Mononuclear cell (primary cell): ENCODE measurements around the gene IRX3. TPM values are rescaled to one million over a fixed set of nuclear protein-coding genes. Genes with fewer than 3 reads are reported as not detected.

ENCODE experiments used
- H3K27me3 ChIP-seq: 2 replicates; pipeline ENCODE4 v1.6.0; 2011; ENCODE audit warnings: low read length, control low read depth; ENCODE audit not compliant: insufficient read depth
- H3K4me1 ChIP-seq: 2 replicates; pipeline ENCODE4 v1.5.1; 2011; ENCODE audit warnings: mild to moderate bottlenecking, low read length, control low read depth; ENCODE audit not compliant: insufficient read depth
- H3K4me3 ChIP-seq: 2 replicates; pipeline ENCODE4 v1.5.1; 2011; ENCODE audit warnings: mild to moderate bottlenecking, low read length, moderate library complexity
- H3K9me3 ChIP-seq: 2 replicates; pipeline ENCODE4 v1.5.1; 2011; ENCODE audit warnings: low read depth, mild to moderate bottlenecking, control low read depth, low read length
- total RNA-seq: library from RNA; depleted of rRNA; stranded (reverse); fragments of >200 nt; gene quantifications from one replicate; pipeline ENCODE4 v1.2.3, GENCODE V29; 2012

The IRX3 gene
- total RNA-seq: 1.2 TPM

DNA sequence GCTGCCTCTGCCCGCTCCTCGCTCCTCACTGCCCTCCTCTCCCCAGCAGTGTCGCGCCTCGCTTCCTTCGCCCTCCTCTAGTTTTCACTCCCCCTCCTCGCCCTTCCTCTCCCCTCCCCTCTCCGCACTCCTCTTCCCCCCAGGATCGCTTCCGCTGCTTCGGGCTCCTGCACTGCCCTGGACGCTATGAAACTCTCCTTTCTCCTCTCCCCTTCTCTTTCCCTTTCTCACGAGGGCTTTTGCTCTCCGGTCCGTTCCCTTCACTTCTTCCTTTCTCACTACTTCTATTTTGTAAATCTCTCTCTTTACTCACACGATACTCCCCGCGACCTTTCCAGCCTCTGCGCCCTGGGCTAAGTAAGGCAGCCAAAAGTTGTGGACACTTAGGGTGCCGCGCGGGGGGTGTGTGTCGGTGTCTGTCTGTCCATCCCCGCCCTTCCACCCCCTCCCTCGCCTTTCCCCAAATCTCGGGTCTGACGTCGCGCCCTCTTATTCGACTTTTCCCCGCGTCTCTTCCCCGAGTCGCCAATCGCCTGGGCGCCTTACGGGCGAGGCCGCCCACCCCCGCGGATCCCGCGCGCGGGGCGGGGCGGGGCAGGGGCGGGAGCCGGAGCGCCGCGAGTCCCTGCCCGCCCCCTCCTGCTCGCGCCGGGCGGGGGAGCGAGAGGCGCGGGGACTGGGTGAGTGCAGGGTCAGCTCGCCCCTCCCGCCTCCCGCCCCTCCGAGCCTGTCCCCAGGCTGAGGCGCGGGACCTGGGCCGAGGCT lies at the start of gene IRX3:
TSS of gene IRX3 (minus strand) at position 422 of the 765 bp plus-strand sequence. CDS start 737 bp downstream, outside the sequence.
- Histone ChIP-seq H3K27me3 (peaks cover 77% of the 10 kb centered on the region), H3K4me3 (no peak within 1 kb of the TSS), H3K9me3 (no peaks in the 10 kb centered on the region), H3K4me1 (no peaks in the 10 kb centered on the region)

DNA sequence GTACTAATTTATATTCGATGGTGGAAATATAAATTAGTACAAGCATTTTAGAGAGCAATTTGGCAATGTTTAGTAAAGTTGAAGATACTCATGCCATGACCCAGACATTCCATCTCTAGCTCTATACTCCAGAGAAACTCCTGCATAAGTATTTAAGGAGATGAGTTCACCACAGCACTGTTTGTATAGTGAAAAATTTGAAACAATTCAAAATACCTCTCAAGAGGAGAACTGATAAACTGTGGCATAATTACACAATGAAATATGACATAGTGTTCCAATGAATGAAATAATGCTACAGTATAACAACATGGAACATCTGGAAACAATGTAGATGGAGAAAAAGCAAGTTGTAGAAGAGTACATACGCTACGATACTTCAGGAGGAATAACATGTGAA lies 48.6 kb upstream of the IRX3 start:
- Histone ChIP-seq H3K9me3 (no peaks in the 10 kb centered on the region), H3K27me3 (peaks cover 3% of the 10 kb centered on the region), H3K4me1 (no peaks in the 10 kb centered on the region), H3K4me3 (no peak overlapping the region)

DNA sequence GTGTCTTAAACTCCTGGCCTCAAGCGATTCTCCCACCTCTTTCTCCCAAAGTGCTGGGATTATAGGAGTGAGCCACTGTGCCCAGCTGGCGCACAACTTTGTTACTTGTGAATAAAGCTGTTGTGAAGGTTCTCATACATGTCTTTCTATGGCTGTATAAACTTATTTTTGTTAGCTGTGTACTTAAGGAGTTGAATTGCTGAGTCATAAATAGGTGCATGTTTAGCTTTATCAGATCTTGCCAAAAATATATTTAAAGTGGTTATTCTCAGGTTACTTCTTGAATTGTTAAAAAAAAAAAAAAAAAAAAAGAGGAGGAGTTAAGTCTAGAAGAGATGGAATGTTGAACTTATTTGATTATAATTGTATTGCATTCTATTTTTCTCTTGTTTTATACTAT lies 47.6 kb upstream of the IRX3 start:
- H3K4me1 ChIP-seq: no peaks in the 10 kb centered on the region
- H3K9me3 ChIP-seq: no peaks in the 10 kb centered on the region
- H3K4me3 ChIP-seq: no peak overlapping the region
- peaks cover 3% of the 10 kb centered on the region for H3K27me3 ChIP-seq

DNA sequence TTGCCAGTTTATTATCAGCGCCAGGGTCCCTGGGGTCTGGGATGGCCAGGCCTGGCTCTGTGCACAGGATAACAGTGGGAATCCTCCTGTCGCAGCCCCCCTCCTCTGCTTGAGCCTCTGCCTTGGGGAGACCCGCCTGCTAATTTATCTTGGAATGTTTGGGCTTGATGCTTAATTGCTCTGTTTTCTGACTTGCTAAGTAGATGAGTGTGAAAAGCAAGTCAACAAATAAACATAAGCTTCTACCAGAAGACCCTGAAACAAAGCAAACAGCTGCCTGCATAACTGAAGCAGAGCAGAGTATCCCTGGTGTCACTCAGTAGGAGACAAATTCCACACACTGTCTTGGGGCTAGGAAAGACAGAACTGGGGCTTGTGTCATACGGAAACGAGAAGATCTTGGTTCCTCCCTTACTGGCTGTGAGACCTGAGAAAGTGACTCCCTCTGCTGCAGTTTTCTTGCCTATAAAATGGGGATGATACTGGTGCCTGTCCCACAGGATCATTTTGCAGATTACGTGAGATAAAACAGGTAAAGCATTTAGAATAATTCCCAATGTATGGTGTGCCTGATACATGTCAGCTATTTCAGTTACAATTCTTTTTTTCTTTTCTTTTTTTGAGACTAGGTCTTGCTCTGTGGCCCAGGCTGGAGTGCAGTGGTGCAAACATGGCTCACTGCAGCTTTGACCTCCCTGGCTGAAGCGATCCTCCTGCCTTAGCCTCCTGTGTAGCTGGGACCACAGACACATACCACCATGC lies 44.8 kb upstream of the IRX3 start:
- H3K4me3 ChIP-seq: no peak overlapping the region
- H3K4me1 ChIP-seq: no peaks in the 10 kb centered on the region
- no peaks in the 10 kb centered on the region for H3K9me3 ChIP-seq
- H3K27me3 ChIP-seq: no peaks in the 10 kb centered on the region

DNA sequence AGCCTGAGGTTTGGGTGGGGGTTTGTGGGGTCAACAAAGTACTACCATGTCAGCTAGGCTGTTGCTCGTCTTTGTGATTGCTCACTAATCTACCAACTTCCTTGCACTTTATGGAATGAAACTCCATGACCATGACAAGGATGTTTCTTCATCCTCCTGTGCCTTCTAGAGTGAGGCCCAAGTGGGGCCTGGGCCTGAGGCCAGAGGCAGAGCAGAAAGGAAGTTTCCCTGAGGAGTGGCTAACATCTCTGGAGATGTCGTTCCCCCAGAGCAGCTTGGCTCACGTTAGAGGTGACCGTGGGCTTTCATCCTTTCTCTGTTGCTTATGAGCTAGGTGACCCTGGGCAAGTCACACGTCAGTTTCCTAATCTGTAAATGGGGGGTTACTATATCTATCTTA lies 41.0 kb upstream of the IRX3 start:
- H3K4me3 ChIP-seq: no peak overlapping the region
- no peaks in the 10 kb centered on the region for H3K9me3 ChIP-seq
- no peaks in the 10 kb centered on the region for H3K27me3 ChIP-seq
- H3K4me1 ChIP-seq: no peaks in the 10 kb centered on the region

DNA sequence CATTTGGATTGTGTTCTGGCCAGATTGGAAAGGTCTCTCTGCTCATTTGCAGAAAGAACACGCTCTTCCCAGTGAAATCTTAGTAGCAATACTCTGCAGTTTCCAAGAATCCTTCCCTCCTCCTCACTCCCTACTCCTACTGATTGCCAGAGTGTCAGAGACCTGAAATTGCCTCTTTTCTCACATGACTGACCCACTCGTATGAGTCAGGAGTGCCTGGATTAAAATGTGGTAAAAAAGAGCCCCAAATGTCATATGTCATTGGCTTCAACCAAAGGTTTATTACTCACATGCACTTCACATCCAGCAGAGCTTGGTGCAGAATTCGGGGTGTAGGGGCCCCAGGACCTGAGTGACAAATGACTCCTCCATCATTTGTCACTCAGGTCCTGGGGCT lies 39.7 kb upstream of the IRX3 start:
- H3K9me3 ChIP-seq: no peaks in the 10 kb centered on the region

DNA sequence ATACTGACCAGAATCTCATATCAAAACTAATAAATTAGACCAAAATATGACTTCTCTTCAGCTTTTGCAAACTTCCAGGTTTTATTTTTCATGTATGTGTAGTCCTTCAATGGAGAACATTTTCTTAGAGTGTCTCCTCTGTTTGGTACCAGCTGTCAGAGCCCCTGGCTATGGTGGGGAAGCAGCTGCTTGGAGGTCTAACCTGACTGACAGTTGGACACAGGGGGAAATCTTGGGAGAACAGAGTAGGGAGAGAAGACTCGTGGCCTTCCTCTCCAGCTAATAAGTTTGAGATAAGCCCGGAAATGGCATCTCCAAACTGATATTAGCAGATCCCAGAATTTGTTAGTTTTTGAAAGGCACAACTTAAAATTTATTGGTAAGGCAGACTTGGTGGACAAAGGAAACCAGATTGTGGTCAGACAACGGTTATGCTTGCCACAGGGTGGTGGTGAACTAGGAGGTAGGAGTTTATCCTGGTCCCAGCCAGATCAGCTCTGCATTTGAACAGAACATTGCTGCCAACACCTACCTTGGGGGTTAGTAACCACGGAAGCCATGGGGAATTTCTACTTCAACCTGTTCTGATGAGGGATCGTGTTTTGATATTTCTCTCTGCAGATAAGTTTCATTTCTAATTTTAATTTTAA lies 39.2 kb upstream of the IRX3 start:
- no peaks in the 10 kb centered on the region for H3K27me3 ChIP-seq
- H3K4me3 ChIP-seq: no peak overlapping the region

More for the DNA sequence above, 39.7 kb upstream of the IRX3 start:
- Histone ChIP-seq H3K4me1 (no peaks in the 10 kb centered on the region), H3K4me3 (no peak overlapping the region), H3K27me3 (no peaks in the 10 kb centered on the region)

DNA sequence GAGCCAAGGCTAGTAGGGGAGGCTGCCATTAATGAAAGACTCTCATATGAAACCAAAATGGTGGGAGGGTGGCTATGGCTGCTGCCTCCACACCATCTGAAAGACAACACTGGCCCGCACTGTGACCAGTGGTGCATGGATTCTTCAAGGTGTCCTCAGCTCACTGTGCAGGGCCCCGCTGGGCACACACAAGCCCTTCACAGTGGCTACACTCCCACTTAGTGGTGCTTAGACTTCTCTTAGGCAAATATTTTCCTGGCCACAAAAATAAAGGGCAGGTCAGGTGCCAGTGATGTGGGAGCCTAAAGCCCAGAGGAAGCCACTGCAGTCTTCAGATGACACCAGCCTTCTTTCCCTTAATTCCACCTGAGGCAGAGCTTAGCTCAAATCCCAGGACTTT lies 38.1 kb upstream of the IRX3 start:
- Histone ChIP-seq H3K4me3 (no peak overlapping the region), H3K27me3 (no peaks in the 10 kb centered on the region), H3K9me3 (no peaks in the 10 kb centered on the region), H3K4me1 (no peaks in the 10 kb centered on the region)

More for the DNA sequence above, 39.2 kb upstream of the IRX3 start:
- Histone ChIP-seq H3K9me3 (no peaks in the 10 kb centered on the region), H3K4me1 (no peaks in the 10 kb centered on the region)

DNA sequence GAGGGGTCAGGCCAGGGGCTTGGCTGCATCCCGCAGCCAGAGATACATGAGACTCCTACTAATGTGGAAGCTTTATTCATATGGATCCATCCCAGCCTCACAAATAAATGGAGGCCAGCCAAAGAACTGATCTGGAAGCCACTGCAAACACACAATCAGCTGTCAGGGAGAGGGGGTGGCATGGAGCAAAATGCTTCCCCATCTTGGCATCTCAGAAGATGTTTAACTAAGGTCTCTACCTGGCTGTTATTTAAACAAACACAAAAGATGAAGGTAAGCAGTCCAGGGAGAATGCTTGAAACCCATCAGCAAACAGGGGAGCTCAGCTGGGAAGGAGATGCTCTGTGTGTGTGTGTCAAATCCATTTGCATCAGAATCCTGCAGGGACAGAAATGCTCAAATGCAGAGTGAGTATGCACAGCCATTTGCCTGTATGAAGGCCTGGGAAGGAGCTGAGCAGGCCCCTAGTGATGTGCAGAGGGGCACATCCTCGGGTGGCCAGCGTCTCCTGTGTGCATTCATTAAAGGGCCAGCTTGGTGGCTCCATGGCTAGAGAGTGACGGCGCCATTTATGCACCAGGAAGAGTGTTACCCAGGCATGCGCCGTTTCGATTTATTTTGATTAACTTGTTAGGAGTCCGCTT lies 34.2 kb upstream of the IRX3 start:
- Histone ChIP-seq H3K4me3 (no peak overlapping the region), H3K4me1 (no peaks in the 10 kb centered on the region), H3K27me3 (no peaks in the 10 kb centered on the region), H3K9me3 (no peaks in the 10 kb centered on the region)

DNA sequence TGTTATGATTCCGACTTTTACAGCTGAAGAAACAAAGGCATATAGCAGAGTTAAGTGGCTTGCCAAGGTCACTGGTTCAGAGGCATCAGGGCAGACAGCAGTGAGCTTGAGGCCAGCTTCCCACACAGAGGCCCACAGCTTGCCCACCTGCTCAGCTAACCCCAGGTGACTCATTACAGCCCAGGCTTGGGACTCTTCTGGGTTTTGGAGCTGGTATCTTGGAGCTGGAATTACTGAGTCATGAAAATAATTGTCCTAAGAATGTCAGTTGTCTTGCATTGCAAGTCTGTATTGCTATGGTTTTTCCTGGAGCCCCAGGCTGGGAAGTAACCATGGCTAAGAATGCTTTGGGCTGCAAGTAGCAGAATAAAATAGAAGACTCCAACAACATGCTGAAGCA lies 32.4 kb upstream of the IRX3 start:
- Histone ChIP-seq H3K27me3 (no peaks in the 10 kb centered on the region), H3K4me1 (no peaks in the 10 kb centered on the region)

DNA sequence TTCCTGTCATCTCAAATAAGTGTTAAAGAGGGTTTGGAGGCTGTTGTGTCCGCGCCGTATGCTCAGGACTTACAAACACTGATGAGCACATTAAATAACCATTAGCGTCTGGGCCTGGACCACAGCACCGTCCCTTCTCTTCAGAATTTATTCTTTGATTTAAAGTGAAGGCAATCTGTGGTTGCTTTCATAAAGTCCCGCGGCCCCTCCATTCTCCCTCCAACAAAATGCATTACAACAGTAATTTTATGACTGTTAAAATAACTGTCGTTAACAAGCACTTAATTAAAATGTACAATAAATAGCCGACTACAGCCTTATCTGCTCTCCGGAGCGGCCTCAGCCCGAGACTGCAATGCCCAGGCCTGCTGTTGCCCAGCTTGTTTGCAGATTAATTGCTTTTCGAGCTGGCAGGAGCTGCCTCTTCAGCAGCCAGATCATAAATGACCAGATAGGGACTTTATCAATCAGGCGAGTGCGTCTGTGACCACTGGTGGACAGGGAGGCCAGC lies 30.6 kb upstream of the IRX3 start:
- Histone ChIP-seq H3K4me1 (no peaks in the 10 kb centered on the region), H3K9me3 (no peaks in the 10 kb centered on the region), H3K4me3 (no peak overlapping the region), H3K27me3 (no peaks in the 10 kb centered on the region)

More for the DNA sequence above, 32.4 kb upstream of the IRX3 start:
- no peaks in the 10 kb centered on the region for H3K9me3 ChIP-seq
- no peak overlapping the region for H3K4me3 ChIP-seq

DNA sequence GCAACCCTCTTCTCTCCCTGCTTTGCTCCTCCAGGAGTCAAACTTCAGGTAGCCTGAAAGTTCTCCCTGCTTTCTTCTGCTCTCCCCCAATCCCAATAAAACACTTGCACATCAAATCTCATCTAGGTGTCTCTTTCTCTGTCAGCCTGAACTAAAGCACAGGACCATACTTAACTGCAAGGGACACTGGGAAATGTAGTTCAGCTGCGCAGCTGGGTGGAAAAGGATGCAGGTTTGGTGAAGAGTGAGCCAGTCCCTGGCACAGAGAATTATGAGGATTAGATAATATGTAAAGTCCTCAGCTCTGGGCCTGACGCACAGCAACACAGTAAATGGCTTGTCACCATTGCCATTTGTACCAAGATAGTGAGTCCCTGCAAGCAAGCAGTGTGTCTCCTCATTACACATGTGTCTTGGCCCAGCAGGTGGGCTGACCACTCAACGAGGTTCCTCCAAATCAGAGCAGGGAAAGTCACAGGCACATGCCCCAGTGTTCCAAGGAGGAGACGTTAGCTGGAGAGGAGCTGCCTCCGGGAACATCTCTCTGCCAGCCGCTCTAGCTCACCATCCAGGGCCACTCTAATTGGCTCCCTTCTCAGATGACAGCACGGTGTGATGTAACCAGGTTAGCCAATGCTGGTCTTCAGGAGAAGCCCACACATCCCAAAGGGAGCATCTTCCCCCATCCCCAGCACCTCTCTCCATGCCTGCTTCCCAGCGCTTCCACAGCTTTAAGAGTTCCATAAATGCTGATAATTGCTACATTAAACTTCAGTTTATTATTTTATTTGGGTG lies 29.7 kb upstream of the IRX3 start:
- Histone ChIP-seq H3K4me3 (no peak overlapping the region), H3K4me1 (no peaks in the 10 kb centered on the region), H3K9me3 (no peaks in the 10 kb centered on the region), H3K27me3 (no peaks in the 10 kb centered on the region)

DNA sequence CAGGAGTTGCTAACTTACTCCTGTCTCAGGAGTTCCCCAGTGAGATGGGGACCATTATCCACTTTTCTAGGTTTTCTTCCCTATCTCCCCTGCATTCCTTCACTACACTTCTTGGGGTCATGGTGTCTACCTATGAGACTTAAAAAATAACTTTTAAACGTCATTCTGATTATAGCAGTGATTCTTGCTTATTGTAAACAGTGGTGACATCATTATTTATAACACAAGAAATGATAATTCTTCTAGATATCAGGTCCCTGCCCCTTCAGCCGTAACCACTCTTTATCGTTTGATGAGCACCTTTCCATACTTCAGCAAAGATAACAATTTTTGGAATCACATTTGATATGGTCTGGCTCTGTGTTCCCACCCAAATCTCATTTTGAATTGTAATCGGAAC lies 27.2 kb upstream of the IRX3 start:
- Histone ChIP-seq H3K27me3 (no peaks in the 10 kb centered on the region), H3K4me3 (no peak overlapping the region), H3K4me1 (no peaks in the 10 kb centered on the region), H3K9me3 (no peaks in the 10 kb centered on the region)

DNA sequence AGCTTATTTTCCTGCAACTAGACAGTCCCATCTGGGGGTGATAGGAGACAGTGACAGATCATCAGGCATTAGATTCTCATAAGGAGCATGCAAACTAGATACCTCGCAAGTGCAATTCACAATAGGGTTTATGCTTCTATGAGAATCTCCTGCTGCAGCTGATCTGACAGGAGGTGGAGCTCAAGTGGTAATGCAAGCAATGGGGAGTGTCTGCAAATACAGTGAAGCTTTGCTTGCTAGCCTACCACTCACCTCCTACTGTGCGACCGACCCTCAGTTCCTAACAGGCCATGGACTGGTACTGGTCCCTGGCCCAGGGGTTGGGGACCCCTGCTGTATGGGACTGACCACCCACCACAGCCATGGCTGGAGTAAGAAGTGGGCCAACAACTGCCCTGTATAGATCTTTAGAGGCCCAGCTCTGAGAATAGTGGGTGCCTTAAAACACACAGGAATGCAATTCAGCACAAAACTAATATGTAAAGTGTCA lies 26.0 kb upstream of the IRX3 start:
- no peak overlapping the region for H3K4me3 ChIP-seq
- no peaks in the 10 kb centered on the region for H3K9me3 ChIP-seq
- H3K27me3 ChIP-seq: no peaks in the 10 kb centered on the region
- no peaks in the 10 kb centered on the region for H3K4me1 ChIP-seq
